ENCODE data around the gene HENMT1. TPM values are rescaled to one million over a fixed set of nuclear protein-coding genes. Genes with fewer than 3 reads are reported as not detected.

The HENMT1 gene
- total RNA-seq, 4 donors from 2014 or later, result 4.8 to 5.1 TPM; not detected in 2

- no peaks in the 10 kb centered on the region for H3K9me3 ChIP-seq
- no peaks in the 10 kb centered on the region for H3K36me3 ChIP-seq
- TF ChIP-seq POLR2AphosphoS5 (IDR thresholded peaks at IDR 0.05) (peak; percentile 14 to 79 (median 70)), POLR2A (IDR thresholded peaks at IDR 0.05) (peak; percentile 66), CTCF (IDR thresholded peaks at IDR 0.05) (no peak), EP300 (IDR thresholded peaks at IDR 0.05; ENCODE audit: low read depth) (no peak)
- H3K4me1 ChIP-seq, result peaks cover 15 to 43% (median 22%) of the 10 kb centered on the region in 4 donors
- DNase-seq, result peak; percentile 89
- peak overlapping the region; percentile 82 to 90 (median 86) for H3K27ac ChIP-seq
- intact Hi-C loops (cut with DNase I; ENCODE audit: low total_unique reads) (no loop called here), in situ Hi-C loops (cut with MboI; ENCODE audit: low pct_ligation_motif_present in 1 of 4, low pct_unique_long_range_greater_than_20kb in 1 of 4, low sequenced_read_pairs in 3 of 4) (loop anchor here in 3 of 4 donors (5.0 to 25.0 kb wide), 5 partner anchors 82 to 434 kb away; partner anchors contain the start of genes SLC25A24 (in 2 of the 3) and EEIG2 (in 1 of the 3))
- no peaks in the 10 kb centered on the region for H3K27me3 ChIP-seq
- WGBS, 2 donors (ENCODE audit: low coverage in 1 of 2), result 22 to 55% methylated on average over 2 to 11 of the region's 11 CpGs
- H3K4me3 ChIP-seq, result no peak overlapping the region
Measured at GRCh38 chr1:108646648-108647269, 14.1 kb downstream of the HENMT1 start.

- H3K9me3 ChIP-seq, result no peaks in the 10 kb centered on the region
- H3K27ac ChIP-seq, result peak overlapping the region; percentile 82 to 90 (median 86)
- H3K4me3 ChIP-seq, result no peak overlapping the region
- H3K27me3 ChIP-seq, result no peaks in the 10 kb centered on the region
- 82 to 100% methylated on average over 1 to 4 of the region's 4 CpGs for WGBS, 2 donors (ENCODE audit: low coverage in 1 of 2)
- no peak for DNase-seq
- intact Hi-C loops (cut with DNase I; ENCODE audit: low total_unique reads), result no loop called here
- no peaks in the 10 kb centered on the region for H3K36me3 ChIP-seq
- peaks cover 15 to 43% (median 22%) of the 10 kb centered on the region in 4 donors for H3K4me1 ChIP-seq
- in situ Hi-C loops (cut with MboI; ENCODE audit: low pct_ligation_motif_present in 1 of 4, low pct_unique_long_range_greater_than_20kb in 1 of 4, low sequenced_read_pairs in 3 of 4), result loop anchor here in 3 of 4 donors (5.0 to 25.0 kb wide), 5 partner anchors 81 to 434 kb away; partner anchors contain the start of genes SLC25A24 (in 2 of the 3) and EEIG2 (in 1 of the 3)
- TF ChIP-seq POLR2AphosphoS5 (IDR thresholded peaks at IDR 0.05) (no peak), CTCF (IDR thresholded peaks at IDR 0.05) (no peak), EP300 (IDR thresholded peaks at IDR 0.05; ENCODE audit: low read depth) (no peak), POLR2A (IDR thresholded peaks at IDR 0.05) (no peak)
Measured at GRCh38 chr1:108646265-108646647, 14.6 kb downstream of the HENMT1 start.

GRCh38 chr1:108645564-108646184, 15.2 kb downstream of the HENMT1 start:
- no peak overlapping the region for H3K4me3 ChIP-seq
- 79 to 93% methylated on average over 3 to 9 of the region's 9 CpGs for WGBS, 2 donors (ENCODE audit: low coverage in 1 of 2)
- in situ Hi-C loops (cut with MboI; ENCODE audit: low pct_ligation_motif_present in 1 of 4, low pct_unique_long_range_greater_than_20kb in 1 of 4, low sequenced_read_pairs in 3 of 4) (loop anchor here in 3 of 4 donors (5.0 to 25.0 kb wide), 5 partner anchors 81 to 433 kb away; partner anchors contain the start of genes SLC25A24 (in 2 of the 3) and EEIG2 (in 1 of the 3)), intact Hi-C loops (cut with DNase I; ENCODE audit: low total_unique reads) (loop anchor here (2.0 kb wide), 1 partner anchor 129 kb away; no protein-coding TSS in a partner anchor)
- H3K27me3 ChIP-seq, result no peaks in the 10 kb centered on the region
- no peak for TF ChIP-seq CTCF (IDR thresholded peaks at IDR 0.05)
- no peak for TF ChIP-seq POLR2AphosphoS5 (IDR thresholded peaks at IDR 0.05)
- TF ChIP-seq EP300 (IDR thresholded peaks at IDR 0.05; ENCODE audit: low read depth), result no peak
- no peak for TF ChIP-seq POLR2A (IDR thresholded peaks at IDR 0.05)
- H3K27ac ChIP-seq, result peak overlapping the region; percentile 82 to 90 (median 86)
- no peaks in the 10 kb centered on the region for H3K9me3 ChIP-seq
- DNase-seq, result no peak
- no peaks in the 10 kb centered on the region for H3K36me3 ChIP-seq
- peaks cover 15 to 43% (median 22%) of the 10 kb centered on the region in 4 donors for H3K4me1 ChIP-seq

- no peaks in the 10 kb centered on the region for H3K36me3 ChIP-seq
- intact Hi-C loops (cut with DNase I; ENCODE audit: low total_unique reads), result loop anchor here (2.0 kb wide), 1 partner anchor 128 kb away; no protein-coding TSS in a partner anchor
- no peak for TF ChIP-seq CTCF (IDR thresholded peaks at IDR 0.05)
- TF ChIP-seq EP300 (IDR thresholded peaks at IDR 0.05; ENCODE audit: low read depth), result no peak
- TF ChIP-seq POLR2A (IDR thresholded peaks at IDR 0.05), result no peak
- TF ChIP-seq POLR2AphosphoS5 (IDR thresholded peaks at IDR 0.05), result no peak
- H3K4me1 ChIP-seq, result peaks cover 15 to 43% (median 22%) of the 10 kb centered on the region in 4 donors
- no peaks in the 10 kb centered on the region for H3K9me3 ChIP-seq
- H3K27ac ChIP-seq, result peak overlapping the region; percentile 82 to 90 (median 86)
- H3K4me3 ChIP-seq, result no peak overlapping the region
- in situ Hi-C loops (cut with MboI; ENCODE audit: low pct_ligation_motif_present in 1 of 4, low pct_unique_long_range_greater_than_20kb in 1 of 4, low sequenced_read_pairs in 3 of 4), result loop anchor here in 3 of 4 donors (5.0 to 25.0 kb wide), 5 partner anchors 80 to 433 kb away; partner anchors contain the start of genes SLC25A24 (in 2 of the 3) and EEIG2 (in 1 of the 3)
- H3K27me3 ChIP-seq, result no peaks in the 10 kb centered on the region
- peak; percentile 68 for DNase-seq
- 30% methylated on average over 7 of the region's 7 CpGs; no CpG with 5 or more reads in 1 of the 2 donors for WGBS, 2 donors (ENCODE audit: low coverage in 1 of 2)
Measured at GRCh38 chr1:108644984-108645383, 15.9 kb downstream of the HENMT1 start.

All from transverse colon (tissue), 4 donors.